CD4-positive, alpha-beta T cell treated with Interleukin-17A for 4 hours (primary cell): ENCODE data around the gene LAMA3.
"Not testable (repeated sequence)": the region's sequence is repeated elsewhere in the genome, so short reads cannot be mapped to it uniquely, and the experiment has no call there.

Experiments used
- DNase-seq: peaks from one replicate; pipeline ENCODE4 v3.0.0-alpha.2; 2020; ENCODE audit warnings: mixed read lengths

LAMA3 gene

GRCh38 chr18:23710068-23710527 is 20.8 kb downstream of the LAMA3 start:
- DNase-seq, result no peak

GRCh38 chr18:23710946-23711345 is 21.7 kb downstream of the LAMA3 start:
- DNase-seq, result no peak

GRCh38 chr18:23711426-23711825 is 22.2 kb downstream of the LAMA3 start:
- no peak for DNase-seq

GRCh38 chr18:23712445-23712844 is 23.2 kb downstream of the LAMA3 start:
- DNase-seq, result peak; percentile 9

- DNase-seq, result no peak
Measured at GRCh38 chr18:23714576-23714975, 25.3 kb downstream of the LAMA3 start.

- not testable (repeated sequence) for DNase-seq
Measured at GRCh38 chr18:23716079-23716478, 26.8 kb downstream of the LAMA3 start.

- no peak for DNase-seq
Measured at GRCh38 chr18:23716516-23716915, 27.3 kb downstream of the LAMA3 start.

GRCh38 chr18:23716966-23717365 is 27.7 kb downstream of the LAMA3 start:
- no peak for DNase-seq

- DNase-seq, result no peak
Measured at GRCh38 chr18:23718243-23718720, 29.0 kb downstream of the LAMA3 start.

GRCh38 chr18:23718731-23719130 is 29.5 kb downstream of the LAMA3 start:
- no peak for DNase-seq

- no peak for DNase-seq
Measured at GRCh38 chr18:23719634-23720201, 30.5 kb downstream of the LAMA3 start.

- no peak for DNase-seq
Measured at GRCh38 chr18:23721696-23722480, 32.6 kb downstream of the LAMA3 start.

- no peak for DNase-seq
Measured at GRCh38 chr18:23722646-23723045, 33.4 kb downstream of the LAMA3 start.

GRCh38 chr18:23723121-23723520 is 33.9 kb downstream of the LAMA3 start:
- no peak for DNase-seq

GRCh38 chr18:23724681-23725080 is 35.4 kb downstream of the LAMA3 start:
- DNase-seq, result no peak

- no peak for DNase-seq
Measured at GRCh38 chr18:23725351-23725750, 36.1 kb downstream of the LAMA3 start.

GRCh38 chr18:23725827-23726661 is 36.8 kb downstream of the LAMA3 start:
- no peak for DNase-seq

- no peak for DNase-seq
Measured at GRCh38 chr18:23727707-23728493, 38.6 kb downstream of the LAMA3 start.

GRCh38 chr18:23730857-23731256 is 41.6 kb downstream of the LAMA3 start:
- DNase-seq, result no peak

- DNase-seq, result no peak
Measured at GRCh38 chr18:23731861-23732260, 42.6 kb downstream of the LAMA3 start.

GRCh38 chr18:23732439-23732838 is 43.2 kb downstream of the LAMA3 start:
- DNase-seq, result no peak

- DNase-seq, result not testable (repeated sequence)
Measured at GRCh38 chr18:23733265-23733664, 44.0 kb downstream of the LAMA3 start.

GRCh38 chr18:23733895-23734294 is 44.6 kb downstream of the LAMA3 start:
- no peak for DNase-seq
